ENCODE data around the gene PLEKHM2.
"Not testable (repeated sequence)": the region's sequence is repeated elsewhere in the genome, so short reads cannot be mapped to it uniquely, and the experiment has no call there.

PLEKHM2 gene

DNA sequence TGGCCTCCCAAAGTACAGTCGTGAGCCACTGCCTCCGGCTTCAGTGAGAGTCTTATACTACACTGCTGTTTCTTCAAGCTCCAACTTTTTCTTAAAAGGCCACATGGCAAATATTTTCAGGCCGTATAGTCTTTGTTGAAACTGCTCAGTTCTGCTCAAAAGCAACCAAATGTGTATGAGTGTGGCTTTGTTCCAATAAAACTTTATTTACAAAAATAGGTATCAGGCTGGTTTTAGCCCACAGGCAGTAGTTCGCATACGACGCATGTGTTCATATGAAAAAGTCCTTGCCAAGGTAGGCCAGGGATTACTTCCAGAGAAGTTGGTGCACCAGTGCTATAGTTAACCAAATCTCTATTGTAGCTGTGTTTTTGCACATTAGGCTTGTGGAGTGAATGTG, 6.2 kb downstream of the PLEKHM2 start:
- H3K4me3 ChIP-seq (ENCODE audit: low read length) = no peak overlapping the region
- no peak for DNase-seq (ENCODE audit: low read depth)
- TF ChIP-seq, protein P1, sequence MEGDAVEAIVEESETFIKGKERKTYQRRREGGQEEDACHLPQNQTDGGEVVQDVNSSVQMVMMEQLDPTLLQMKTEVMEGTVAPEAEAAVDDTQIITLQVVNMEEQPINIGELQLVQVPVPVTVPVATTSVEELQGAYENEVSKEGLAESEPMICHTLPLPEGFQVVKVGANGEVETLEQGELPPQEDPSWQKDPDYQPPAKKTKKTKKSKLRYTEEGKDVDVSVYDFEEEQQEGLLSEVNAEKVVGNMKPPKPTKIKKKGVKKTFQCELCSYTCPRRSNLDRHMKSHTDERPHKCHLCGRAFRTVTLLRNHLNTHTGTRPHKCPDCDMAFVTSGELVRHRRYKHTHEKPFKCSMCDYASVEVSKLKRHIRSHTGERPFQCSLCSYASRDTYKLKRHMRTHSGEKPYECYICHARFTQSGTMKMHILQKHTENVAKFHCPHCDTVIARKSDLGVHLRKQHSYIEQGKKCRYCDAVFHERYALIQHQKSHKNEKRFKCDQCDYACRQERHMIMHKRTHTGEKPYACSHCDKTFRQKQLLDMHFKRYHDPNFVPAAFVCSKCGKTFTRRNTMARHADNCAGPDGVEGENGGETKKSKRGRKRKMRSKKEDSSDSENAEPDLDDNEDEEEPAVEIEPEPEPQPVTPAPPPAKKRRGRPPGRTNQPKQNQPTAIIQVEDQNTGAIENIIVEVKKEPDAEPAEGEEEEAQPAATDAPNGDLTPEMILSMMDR (IDR thresholded peaks at IDR 0.05; ENCODE audit: insufficient read depth, low read depth, low read length, missing control alignments) = no peak

DNA sequence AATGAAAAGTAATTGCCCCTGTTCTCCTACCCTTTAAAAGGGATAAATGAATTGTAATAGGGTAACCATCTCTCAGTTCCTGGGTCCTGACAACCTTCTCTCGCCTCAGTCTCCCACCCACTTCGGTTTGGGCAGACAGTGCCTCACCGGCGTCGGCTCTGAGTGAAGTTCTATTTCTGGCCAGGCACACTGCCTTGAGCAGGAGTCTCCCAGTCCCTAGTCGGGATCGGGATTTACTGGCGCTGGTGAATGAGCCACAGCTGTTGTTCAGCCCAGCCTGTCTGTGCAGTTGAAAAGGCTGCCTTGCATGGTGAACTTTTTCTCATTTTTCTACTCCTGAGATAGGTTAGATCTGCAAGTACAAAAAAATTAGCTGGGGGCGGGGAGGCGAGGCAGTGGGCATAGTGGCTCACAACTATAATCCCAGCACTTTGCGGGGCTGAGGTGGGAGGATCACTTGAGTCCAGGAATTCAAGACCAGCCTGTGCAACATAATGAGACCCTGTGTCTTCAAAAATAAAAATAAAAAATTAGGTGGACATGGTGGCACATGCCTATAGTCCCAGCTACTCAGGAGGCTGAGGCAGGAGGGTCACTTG, 7.4 kb downstream of the PLEKHM2 start:
- TF ChIP-seq, protein P1 (IDR thresholded peaks at IDR 0.05; ENCODE audit: insufficient read depth, low read depth, low read length, missing control alignments) = no peak
- DNase-seq (ENCODE audit: low read depth) = no peak
- no peak overlapping the region for H3K4me3 ChIP-seq (ENCODE audit: low read length)

DNA sequence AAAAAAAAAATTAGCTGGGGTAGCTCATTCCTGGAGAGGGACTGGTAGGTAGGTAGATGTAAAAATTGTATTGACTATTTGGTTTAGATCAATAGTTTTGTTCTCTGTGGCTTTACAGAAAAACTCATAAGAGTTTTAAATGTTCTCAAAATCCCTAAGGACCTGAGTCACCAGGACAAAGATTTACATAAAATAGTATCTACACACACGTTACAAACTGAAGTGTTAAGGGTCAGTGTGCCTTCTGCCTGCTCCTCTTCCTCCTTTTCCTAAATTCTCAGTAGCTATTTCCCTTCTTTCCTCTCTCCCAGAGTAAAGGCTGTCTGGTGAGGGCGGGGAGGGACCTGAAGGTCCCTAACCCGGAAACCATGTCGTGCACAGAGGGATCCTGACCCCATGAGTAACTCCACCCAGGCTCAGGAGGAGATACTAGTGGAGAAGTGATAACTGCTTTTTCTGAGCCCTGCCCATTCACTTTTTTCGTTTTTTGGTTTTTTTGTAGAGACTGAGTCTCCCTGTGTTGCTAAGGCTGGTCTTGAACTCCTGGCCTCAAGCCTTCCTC, 8.1 kb downstream of the PLEKHM2 start:
- H3K4me3 ChIP-seq (ENCODE audit: low read length) = no peak overlapping the region
- TF ChIP-seq, protein P1 (IDR thresholded peaks at IDR 0.05; ENCODE audit: insufficient read depth, low read depth, low read length, missing control alignments) = no peak
- DNase-seq (ENCODE audit: low read depth) = no peak

GRCh38 chr1:15693371-15693770, 9.3 kb downstream of the PLEKHM2 start:
- no peak for DNase-seq (ENCODE audit: low read depth)
- TF ChIP-seq, protein P1 (IDR thresholded peaks at IDR 0.05; ENCODE audit: insufficient read depth, low read depth, low read length, missing control alignments) = no peak
- H3K4me3 ChIP-seq (ENCODE audit: low read length) = no peak overlapping the region

- TF ChIP-seq, protein P1 (IDR thresholded peaks at IDR 0.05; ENCODE audit: insufficient read depth, low read depth, low read length, missing control alignments) = no peak
- H3K4me3 ChIP-seq (ENCODE audit: low read length) = no peak overlapping the region
- no peak for DNase-seq (ENCODE audit: low read depth)
Observed at GRCh38 chr1:15696956-15697521, 12.9 kb downstream of the PLEKHM2 start.

DNA sequence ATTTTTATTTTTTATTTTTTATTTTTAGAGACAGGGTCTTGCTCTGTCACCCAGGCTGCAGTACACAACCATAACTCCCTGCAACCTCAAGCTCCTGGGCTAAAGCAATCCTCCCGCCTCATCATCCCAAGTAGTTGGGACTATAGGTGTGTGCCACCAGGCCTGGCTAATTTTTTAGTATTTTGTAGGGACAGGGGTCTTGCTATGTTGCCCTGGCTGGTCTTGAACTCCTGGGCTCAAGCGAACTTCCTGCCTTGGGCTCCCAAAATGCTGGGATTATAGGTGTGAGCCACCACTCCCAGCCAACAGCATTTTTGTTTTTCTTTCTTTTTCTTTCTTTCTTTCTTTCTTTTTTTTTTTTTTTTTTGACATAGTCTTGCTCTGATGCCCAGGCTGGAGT, 14.1 kb downstream of the PLEKHM2 start:
- no peak overlapping the region for H3K4me3 ChIP-seq (ENCODE audit: low read length)
- TF ChIP-seq, protein P1 (IDR thresholded peaks at IDR 0.05; ENCODE audit: insufficient read depth, low read depth, low read length, missing control alignments) = no peak
- DNase-seq (ENCODE audit: low read depth) = no peak

DNA sequence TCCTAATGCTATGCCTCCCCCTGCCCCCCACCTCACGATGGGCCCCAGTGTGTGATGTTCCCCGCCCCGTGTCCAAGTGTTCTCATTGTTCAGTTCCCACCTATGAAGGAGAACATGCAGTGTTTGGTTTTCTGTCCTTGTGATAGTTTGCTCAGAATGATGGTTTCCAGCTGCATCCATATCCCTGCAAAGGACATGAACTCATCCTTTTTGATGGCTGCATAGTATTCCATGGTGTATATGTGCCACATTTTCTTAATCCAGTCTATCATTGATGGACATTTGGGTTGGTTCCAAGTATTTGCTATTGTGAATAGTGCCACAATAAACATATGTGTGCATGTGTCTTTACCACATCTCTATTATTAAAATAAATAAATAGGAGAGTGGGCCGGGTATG, 15.2 kb downstream of the PLEKHM2 start:
- DNase-seq (ENCODE audit: low read depth); H3K4me3 ChIP-seq (ENCODE audit: low read length): not testable (repeated sequence)

Data from epithelial cell of esophagus (primary cell).